Smooth muscle cell (in vitro differentiated cells): ENCODE measurements around the gene LHPP. TPM values are rescaled to one million over a fixed set of nuclear protein-coding genes. Genes with fewer than 3 reads are reported as not detected.

Experiments used
- DNase-seq: peaks from one replicate; lab custom pipeline; 2025; ENCODE audit not compliant: unreplicated experiment; lab: John Stamatoyannopoulos, UW
- H2AFZ ChIP-seq: fragments of 200-600 bp; sonication (generic); 2 replicates; pipeline ENCODE4 v1.6.0; 2016; ENCODE audit warnings: antibody characterized with exemption, low read depth, mild to moderate bottlenecking
- H3F3A ChIP-seq: fragments of 200-600 bp; sonication (generic); 2 replicates; pipeline ENCODE4 v1.6.0; 2017; ENCODE audit warnings: antibody characterized with exemption, low read depth
- H3K27ac ChIP-seq: fragments of 200-600 bp; sonication (generic); 2 replicates; pipeline ENCODE4 v1.5.1; 2016; ENCODE audit warnings: low read depth, mild to moderate bottlenecking
- H3K27me3 ChIP-seq: fragments of 200-600 bp; sonication (generic); 2 replicates; pipeline ENCODE4 v1.6.1; 2016; ENCODE audit warnings: low read depth, mild to moderate bottlenecking
- H3K36me3 ChIP-seq: fragments of 200-600 bp; sonication (generic); 2 replicates; pipeline ENCODE4 v1.5.1; 2016; ENCODE audit warnings: low read depth
- H3K4me1 ChIP-seq: fragments of 200-600 bp; sonication (generic); 2 replicates; pipeline ENCODE4 v1.5.1; 2016; ENCODE audit warnings: low read depth
- H3K4me2 ChIP-seq: fragments of 200-600 bp; sonication (generic); 2 replicates; pipeline ENCODE4 v1.6.0; 2016; ENCODE audit warnings: mild to moderate bottlenecking
- H3K4me3 ChIP-seq: fragments of 200-600 bp; sonication (generic); 2 replicates; pipeline ENCODE4 v1.5.1; 2016; ENCODE audit warnings: mild to moderate bottlenecking
- H3K79me2 ChIP-seq: fragments of 200-600 bp; sonication (generic); 2 replicates; pipeline ENCODE4 v1.6.0; 2016; ENCODE audit warnings: low read depth, mild to moderate bottlenecking
- H3K9ac ChIP-seq: fragments of 200-600 bp; sonication (generic); 2 replicates; pipeline ENCODE4 v1.6.0; 2016; ENCODE audit warnings: low read depth
- H3K9me3 ChIP-seq: fragments of 200-600 bp; sonication (generic); replicated peaks from 2 replicates; pipeline ENCODE4 v1.5.1; 2016; ENCODE audit warnings: low read depth
- H4K20me1 ChIP-seq: fragments of 200-600 bp; sonication (generic); 2 replicates; pipeline ENCODE4 v1.6.0; 2016; ENCODE audit warnings: low read depth
- WGBS: methylation state at CpG from one replicate; pipeline ENCODE4 v1.1.7; 2016; ENCODE audit warnings: low lambda C conversion rate; 5-methylcytosine and 5-hydroxymethylcytosine counted together
- polyA plus RNA-seq: library from polyadenylated mRNA; unstranded; fragments of >200 nt; fragmentation: Nextera tagmentation; extraction: Ambion mirVana; gene quantifications from 2 replicates; pipeline ENCODE4 v1.2.1, GENCODE V29; 2016
- total RNA-seq: library from RNA; depleted of rRNA; stranded (reverse); fragments of >200 nt; gene quantifications from 2 replicates; pipeline ENCODE4 v1.2.3, GENCODE V29; 2014
- TF ChIP-seq, protein P1 (sequence below): fragments of 200-600 bp; sonication (generic); IDR thresholded peaks from 2 replicates; pipeline ENCODE4 v1.5.1; 2017; ENCODE audit warnings: borderline replicate concordance, mild to moderate bottlenecking, antibody characterized with exemption; ENCODE audit not compliant: insufficient read depth, poor library complexity, severe bottlenecking

Gene LHPP
- total and polyA plus RNA-seq, 2 experiments from 2014 or later = 7.6 to 14.0 TPM

DNA sequence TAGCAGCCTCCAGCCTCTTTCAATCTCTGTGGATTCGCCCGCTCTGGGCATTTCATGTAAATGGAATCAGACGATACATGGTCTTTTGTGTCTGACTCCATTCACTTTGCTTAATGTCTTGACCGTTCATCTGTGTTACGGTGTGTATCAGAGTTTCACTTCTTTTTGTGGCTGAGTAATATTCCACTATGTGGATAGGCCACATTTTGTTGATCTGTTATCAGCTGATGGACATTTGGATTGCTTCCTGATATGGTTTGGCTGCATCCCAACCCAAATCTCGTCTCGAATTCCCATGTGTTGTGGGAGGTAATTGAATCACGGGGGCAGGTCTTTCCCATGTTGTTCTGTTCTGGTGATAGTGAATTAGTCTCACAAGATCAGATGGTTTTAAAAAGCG is 109.0 kb downstream of the LHPP start:
- H3K4me1 ChIP-seq = peaks cover under 1% of the 10 kb centered on the region
- no peak overlapping the region for H3K4me2 ChIP-seq
- no peaks in the 10 kb centered on the region for H3F3A ChIP-seq
- TF ChIP-seq, protein P1, sequence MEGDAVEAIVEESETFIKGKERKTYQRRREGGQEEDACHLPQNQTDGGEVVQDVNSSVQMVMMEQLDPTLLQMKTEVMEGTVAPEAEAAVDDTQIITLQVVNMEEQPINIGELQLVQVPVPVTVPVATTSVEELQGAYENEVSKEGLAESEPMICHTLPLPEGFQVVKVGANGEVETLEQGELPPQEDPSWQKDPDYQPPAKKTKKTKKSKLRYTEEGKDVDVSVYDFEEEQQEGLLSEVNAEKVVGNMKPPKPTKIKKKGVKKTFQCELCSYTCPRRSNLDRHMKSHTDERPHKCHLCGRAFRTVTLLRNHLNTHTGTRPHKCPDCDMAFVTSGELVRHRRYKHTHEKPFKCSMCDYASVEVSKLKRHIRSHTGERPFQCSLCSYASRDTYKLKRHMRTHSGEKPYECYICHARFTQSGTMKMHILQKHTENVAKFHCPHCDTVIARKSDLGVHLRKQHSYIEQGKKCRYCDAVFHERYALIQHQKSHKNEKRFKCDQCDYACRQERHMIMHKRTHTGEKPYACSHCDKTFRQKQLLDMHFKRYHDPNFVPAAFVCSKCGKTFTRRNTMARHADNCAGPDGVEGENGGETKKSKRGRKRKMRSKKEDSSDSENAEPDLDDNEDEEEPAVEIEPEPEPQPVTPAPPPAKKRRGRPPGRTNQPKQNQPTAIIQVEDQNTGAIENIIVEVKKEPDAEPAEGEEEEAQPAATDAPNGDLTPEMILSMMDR = no peak
- no peak overlapping the region for H3K27ac ChIP-seq
- H3K9me3 ChIP-seq = no peaks in the 10 kb centered on the region
- WGBS = 89% methylated on average over 9 of the region's 9 CpGs
- no peaks in the 10 kb centered on the region for H3K36me3 ChIP-seq
- no peaks in the 10 kb centered on the region for H4K20me1 ChIP-seq
- no peak overlapping the region for H2AFZ ChIP-seq
- no peaks in the 10 kb centered on the region for H3K79me2 ChIP-seq
- H3K9ac ChIP-seq = no peak overlapping the region
- no peak for DNase-seq
- H3K4me3 ChIP-seq = no peak overlapping the region
- H3K27me3 ChIP-seq = peaks cover 1% of the 10 kb centered on the region

- no peaks in the 10 kb centered on the region for H3K9me3 ChIP-seq
These were observed 111.1 kb downstream of the LHPP start for GRCh38 chr10:124572751-124573150.

DNA sequence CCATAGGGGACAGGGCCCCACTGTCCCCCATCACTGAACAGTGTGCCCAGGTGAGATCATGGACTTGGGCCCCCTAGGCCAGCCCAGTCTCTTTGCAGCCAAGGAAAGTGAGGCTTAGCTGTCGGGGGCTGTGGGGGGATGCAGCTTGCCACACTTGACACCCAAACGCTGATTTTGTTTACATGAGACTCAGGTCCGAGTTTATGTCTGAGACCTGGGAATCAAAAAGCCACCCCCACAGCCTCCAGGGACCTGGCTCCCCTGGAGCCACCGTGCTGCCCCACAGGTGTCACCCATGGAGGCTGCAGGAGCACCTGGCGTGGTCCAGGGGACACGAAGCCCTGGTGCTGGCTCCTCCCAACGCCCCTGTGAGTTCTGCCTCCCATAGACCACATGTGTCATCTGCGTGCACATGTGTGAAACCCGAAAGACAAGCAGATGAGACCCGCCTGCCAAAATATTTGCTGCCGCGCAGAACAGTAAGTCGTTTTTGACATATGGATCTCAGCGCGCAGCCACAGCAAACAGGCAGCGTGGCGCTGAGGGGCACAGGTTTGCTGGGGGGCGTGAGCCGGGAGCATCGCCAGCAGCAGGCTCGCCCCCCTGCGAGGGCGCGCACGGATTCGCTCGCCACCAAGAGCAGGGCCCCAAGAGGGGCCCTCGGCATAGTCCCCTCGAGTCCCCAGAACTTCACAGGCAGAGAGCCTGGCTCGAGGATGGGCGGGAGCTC is 112.3 kb downstream of the LHPP start:
- no peaks in the 10 kb centered on the region for H3K27me3 ChIP-seq

More at GRCh38 chr10:124572751-124573150, 111.1 kb downstream of the LHPP start:
- H2AFZ ChIP-seq = no peak overlapping the region
- H3K4me3 ChIP-seq = no peak overlapping the region
- H3F3A ChIP-seq = no peaks in the 10 kb centered on the region
- H4K20me1 ChIP-seq = no peaks in the 10 kb centered on the region
- H3K79me2 ChIP-seq = no peaks in the 10 kb centered on the region
- H3K9ac ChIP-seq = no peak overlapping the region
- no peaks in the 10 kb centered on the region for H3K27me3 ChIP-seq
- no peak overlapping the region for H3K4me2 ChIP-seq
- H3K4me1 ChIP-seq = no peaks in the 10 kb centered on the region
- H3K36me3 ChIP-seq = no peaks in the 10 kb centered on the region
- WGBS = 90% methylated on average over 11 of the region's 11 CpGs
- TF ChIP-seq, protein P1 = no peak
- no peak for DNase-seq
- no peak overlapping the region for H3K27ac ChIP-seq

More for the DNA sequence above, 112.3 kb downstream of the LHPP start:
- TF ChIP-seq, protein P1 = no peak
- H3K36me3 ChIP-seq = no peaks in the 10 kb centered on the region
- no peak overlapping the region for H3K9ac ChIP-seq
- WGBS = 92% methylated on average over 31 of the region's 31 CpGs
- H3K4me1 ChIP-seq = no peaks in the 10 kb centered on the region
- H3K9me3 ChIP-seq = no peaks in the 10 kb centered on the region
- no peak overlapping the region for H3K4me3 ChIP-seq
- no peaks in the 10 kb centered on the region for H4K20me1 ChIP-seq
- H3K4me2 ChIP-seq = no peak overlapping the region
- no peaks in the 10 kb centered on the region for H3F3A ChIP-seq
- H3K27ac ChIP-seq = no peak overlapping the region
- no peaks in the 10 kb centered on the region for H3K79me2 ChIP-seq
- no peak for DNase-seq
- no peak overlapping the region for H2AFZ ChIP-seq
